Measurements from ENCODE around the gene APPL2.
"Not testable (repeated sequence)": the region's sequence is repeated elsewhere in the genome, so short reads cannot be mapped to it uniquely, and the experiment has no call there.

The APPL2 gene

GRCh38 chr12:105259226-105259625, 23.3 kb upstream of the APPL2 start:
- ChIA-PET CTCF (interaction anchor here (0.8 to 1.4 kb wide), 2 partner anchors 10 to 15 kb away, joined by 3 read pairs; no protein-coding TSS in a partner anchor), POLR2A (no interaction called here)
- no peak for DNase-seq (ENCODE audit: low read depth, low spot score)
- TF ChIP-seq CTCF (IDR thresholded peaks at IDR 0.05; ENCODE audit: insufficient read depth, low read length, missing control alignments): no peak
- H3K4me3 ChIP-seq (ENCODE audit: low read depth, low read length): no peak overlapping the region

DNA sequence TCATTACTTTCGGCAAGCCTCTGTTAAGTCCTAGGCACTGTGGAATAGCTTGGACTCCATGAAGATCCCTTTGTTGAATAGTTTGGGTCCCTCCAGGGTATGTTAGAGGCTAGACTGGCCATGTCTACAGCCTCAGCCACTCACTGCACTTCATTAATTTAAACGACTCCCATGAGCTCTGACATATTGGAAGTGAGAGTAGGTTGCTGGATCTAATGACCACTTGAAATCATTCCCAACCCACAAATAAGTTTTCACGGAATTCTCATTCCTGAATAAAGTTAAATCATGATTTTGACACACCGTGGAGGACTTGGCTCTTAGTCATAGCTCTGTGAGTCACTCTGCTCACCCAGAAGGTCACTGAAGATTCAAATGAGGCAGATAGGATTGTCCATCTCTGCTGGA, 21.4 kb upstream of the APPL2 start:
- no peak overlapping the region; the same call in 1 of the 2 replicates for H3K4me3 ChIP-seq (ENCODE audit: low read depth, low read length)
- TF ChIP-seq CTCF (IDR thresholded peaks at IDR 0.05; ENCODE audit: insufficient read depth, low read length, missing control alignments): no peak
- ChIA-PET CTCF (interaction anchor here (1.2 kb wide), 1 partner anchor 73 kb away, joined by 3 read pairs; the partner anchor contains the start of gene C12orf75), POLR2A (interaction anchor here (1.1 to 1.3 kb wide), 2 partner anchors 21 to 74 kb away, joined by 4 read pairs; partner anchors contain the start of gene APPL2)
- DNase-seq (ENCODE audit: low read depth, low spot score): peak; percentile 66

DNA sequence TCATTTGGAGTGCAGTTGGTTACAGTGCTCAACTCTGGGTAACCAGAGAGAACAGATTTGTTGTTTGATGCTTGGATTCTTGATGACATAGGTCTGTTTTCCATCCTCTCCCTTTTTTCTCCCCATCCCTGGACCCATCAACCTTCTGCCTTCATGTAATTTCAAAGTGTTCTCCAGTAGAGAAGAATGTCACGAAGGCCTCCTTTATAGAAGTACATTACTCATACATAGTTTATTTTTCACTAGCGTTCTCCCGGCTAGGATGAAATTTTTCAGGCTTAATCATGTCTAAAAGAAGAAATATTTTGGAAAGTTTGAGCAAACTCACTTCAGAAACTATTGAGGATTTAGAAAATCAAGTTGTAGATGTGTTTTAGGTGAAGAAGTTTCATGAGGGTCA, 20.9 kb upstream of the APPL2 start:
- ChIA-PET POLR2A (interaction anchor here (1.1 to 1.3 kb wide), 2 partner anchors 21 to 75 kb away, joined by 4 read pairs; partner anchors contain the start of gene APPL2), CTCF (interaction anchor here (1.2 kb wide), 1 partner anchor 74 kb away, joined by 3 read pairs; the partner anchor contains the start of gene C12orf75)
- DNase-seq (ENCODE audit: low read depth, low spot score): peak; percentile 59
- no peak for TF ChIP-seq CTCF (IDR thresholded peaks at IDR 0.05; ENCODE audit: insufficient read depth, low read length, missing control alignments)
- H3K4me3 ChIP-seq (ENCODE audit: low read depth, low read length): no peak overlapping the region

DNA sequence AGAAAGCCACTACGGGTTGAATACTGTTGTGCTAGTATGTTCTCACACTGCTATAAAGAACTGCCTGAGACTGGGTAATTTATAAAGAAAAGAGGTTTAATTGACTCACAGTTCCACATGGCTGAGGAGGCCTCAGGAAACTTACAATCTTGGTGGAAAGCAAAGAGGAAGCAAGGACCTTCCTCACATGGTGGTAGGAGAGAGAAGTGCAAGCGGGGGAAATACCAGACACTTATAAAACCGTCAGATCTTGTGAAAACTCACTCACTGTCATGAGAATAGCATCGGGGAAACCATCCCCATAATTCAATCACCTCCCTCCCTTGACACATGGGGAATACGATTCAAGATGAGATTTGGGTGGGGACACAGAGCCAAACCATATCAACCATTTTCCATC, 20.5 kb upstream of the APPL2 start:
- ChIA-PET CTCF (interaction anchor here (0.9 to 1.2 kb wide), 3 partner anchors 21 to 154 kb away, joined by 3 read pairs; partner anchors contain the start of gene C12orf75), POLR2A (interaction anchor here (0.7 to 1.3 kb wide), 3 partner anchors 21 to 75 kb away, joined by 3 to 4 read pairs (median 4); partner anchors contain the start of gene APPL2)
- DNase-seq (ENCODE audit: low read depth, low spot score); H3K4me3 ChIP-seq (ENCODE audit: low read depth, low read length): not testable (repeated sequence)

DNA sequence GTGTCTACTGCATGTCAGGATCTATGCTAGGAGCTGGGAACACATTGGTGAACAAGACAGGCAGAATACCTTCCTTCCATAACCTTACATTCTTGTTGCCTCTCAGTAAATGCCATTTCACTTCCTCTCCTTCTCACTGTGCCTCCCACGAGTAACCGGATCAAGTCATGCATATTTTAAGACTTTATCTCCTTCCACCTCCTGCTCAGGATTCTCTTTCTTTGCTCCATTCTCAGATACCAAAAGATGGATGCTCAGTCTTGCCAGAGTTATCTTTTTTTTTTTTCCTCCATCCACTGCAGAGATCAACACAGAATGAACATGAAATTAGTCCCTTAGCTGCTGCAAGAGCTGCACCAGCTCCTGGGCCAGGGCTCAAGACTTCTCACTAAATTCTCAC, 20.0 kb upstream of the APPL2 start:
- H3K4me3 ChIP-seq (ENCODE audit: low read depth, low read length): no peak overlapping the region
- ChIA-PET POLR2A (interaction anchor here (0.7 to 1.3 kb wide), 2 partner anchors 20 to 56 kb away, joined by 3 to 4 read pairs; partner anchors contain the start of gene APPL2), CTCF (interaction anchor here (0.9 to 2.2 kb wide), 3 partner anchors 21 to 154 kb away, joined by 3 to 5 read pairs (median 3); no protein-coding TSS in a partner anchor)
- TF ChIP-seq CTCF (IDR thresholded peaks at IDR 0.05; ENCODE audit: insufficient read depth, low read length, missing control alignments): no peak
- DNase-seq (ENCODE audit: low read depth, low spot score): no peak

GRCh38 chr12:105253866-105254513, 18.0 kb upstream of the APPL2 start:
- ChIA-PET POLR2A (interaction anchor here (0.7 to 1.6 kb wide), 9 partner anchors 14 to 885 kb away, joined by 3 to 17 read pairs (median 3); partner anchors contain the start of gene APPL2), CTCF (interaction anchor here (1.1 to 2.2 kb wide), 3 partner anchors 19 to 130 kb away, joined by 4 to 7 read pairs (median 5); partner anchors contain the start of gene APPL2)
- no peak for TF ChIP-seq CTCF (IDR thresholded peaks at IDR 0.05; ENCODE audit: insufficient read depth, low read length, missing control alignments)
- peak overlapping the region; percentile 26 for H3K4me3 ChIP-seq (ENCODE audit: low read depth, low read length)
- DNase-seq (ENCODE audit: low read depth, low spot score): no peak

Measured in AG04449 (cell line).